GM23338 (cell line): Measurements from ENCODE around the gene SPATA13. TPM values are rescaled to one million over a fixed set of nuclear protein-coding genes. Genes with fewer than 3 reads are reported as not detected.
A peak's percentile ranks its signal among the peaks of the same experiment; 100 is the strongest.

Experiments
- ATAC-seq: fragments of 200-7000 bp; cut with Tn5 transposase; 3 replicates; pipeline ENCODE4 v1.9.1; 2020
- DNase-seq: peaks from one replicate; pipeline ENCODE4 v3.0.0-alpha.2; 2015; ENCODE audit warnings: low spot score
- H2AFZ ChIP-seq: fragments of 200-600 bp; sonication (generic); 2 replicates; pipeline ENCODE4 v1.8.0; 2016; ENCODE audit warnings: antibody characterized with exemption, mild to moderate bottlenecking, moderate library complexity
- H3F3A ChIP-seq: fragments of 200-600 bp; sonication (generic); replicated peaks from 2 replicates; pipeline ENCODE4 v1.8.0; 2017; ENCODE audit warnings: antibody characterized with exemption, mixed run types, low read depth
- H3K27ac ChIP-seq: fragments of 200-600 bp; sonication (generic); 2 replicates; pipeline ENCODE4 v1.6.1; 2016; ENCODE audit warnings: low read depth
- H3K27me3 ChIP-seq: fragments of 200-600 bp; sonication (generic); 2 replicates; pipeline ENCODE4 v1.8.0; 2016; ENCODE audit warnings: mild to moderate bottlenecking, mixed run types, moderate library complexity; ENCODE audit not compliant: insufficient read depth
- H3K36me3 ChIP-seq: fragments of 200-600 bp; sonication (generic); 2 replicates; pipeline ENCODE4 v1.8.0; 2016; ENCODE audit warnings: mild to moderate bottlenecking; ENCODE audit not compliant: insufficient read depth
- H3K4me1 ChIP-seq: fragments of 200-600 bp; sonication (generic); 2 replicates; pipeline ENCODE4 v1.8.0; 2016; ENCODE audit warnings: mild to moderate bottlenecking, moderate library complexity; ENCODE audit not compliant: insufficient read depth
- H3K4me2 ChIP-seq: fragments of 200-600 bp; sonication (generic); 2 replicates; pipeline ENCODE4 v1.7.1; 2017; ENCODE audit warnings: mixed run types
- H3K4me3 ChIP-seq: fragments of 200-600 bp; sonication (generic); 2 replicates; pipeline ENCODE4 v1.6.1; 2016; ENCODE audit warnings: mixed run types
- H3K79me2 ChIP-seq: fragments of 200-600 bp; sonication (generic); replicated peaks from 2 replicates; pipeline ENCODE4 v1.8.0; 2017; ENCODE audit warnings: mild to moderate bottlenecking; ENCODE audit not compliant: insufficient read depth
- H3K9me2 ChIP-seq: fragments of 200-600 bp; sonication (generic); 2 replicates; pipeline ENCODE4 v1.8.0; 2017; ENCODE audit not compliant: insufficient read depth
- H4K20me1 ChIP-seq: fragments of 200-600 bp; sonication (generic); replicated peaks from 2 replicates; pipeline ENCODE4 v1.8.0; 2017; ENCODE audit warnings: mild to moderate bottlenecking; ENCODE audit not compliant: insufficient read depth
- H3K27ac Mint-ChIP-seq: 2 replicates; pipeline ENCODE4 v1.8.0; 2020; ENCODE audit warnings: inconsistent platforms, mild to moderate bottlenecking, moderate library complexity, mixed read lengths
- H3K27me3 Mint-ChIP-seq: 3 replicates; pipeline ENCODE4 v1.8.0; 2022; ENCODE audit warnings: low read depth, mild to moderate bottlenecking, moderate library complexity, mixed read lengths, inconsistent platforms; ENCODE audit not compliant: insufficient read depth, poor library complexity
- H3K36me3 Mint-ChIP-seq: 3 replicates; pipeline ENCODE4 v1.8.0; 2021; ENCODE audit warnings: low read depth, mild to moderate bottlenecking, inconsistent platforms, moderate library complexity, mixed read lengths
- H3K4me1 Mint-ChIP-seq: 3 replicates; pipeline ENCODE4 v1.8.0; 2020; ENCODE audit warnings: mild to moderate bottlenecking, inconsistent platforms, mixed read lengths
- H3K4me3 Mint-ChIP-seq: 3 replicates; pipeline ENCODE4 v1.8.0; 2021; ENCODE audit warnings: moderate library complexity, mild to moderate bottlenecking, inconsistent platforms, mixed read lengths
- H3K9me3 Mint-ChIP-seq: 3 replicates; pipeline ENCODE4 v1.8.0; 2020; ENCODE audit warnings: moderate library complexity, mild to moderate bottlenecking, inconsistent platforms, mixed read lengths
- CREB1 ChIP-seq: fragments of 250-450 bp; sonication (Bioruptor Pico); IDR thresholded peaks from 2 replicates; pipeline ENCODE4 v1.5.0; 2020; ENCODE audit warnings: low read depth, mild to moderate bottlenecking, moderate library complexity
- ETS1 ChIP-seq: IDR thresholded peaks from 2 replicates; pipeline ENCODE4 v1.6.1; 2016; ENCODE audit warnings: antibody characterized with exemption
- EZH2 ChIP-seq: fragments of 200-600 bp; sonication (generic); IDR thresholded peaks from one replicate; pipeline ENCODE4 v1.8.0; 2017; ENCODE audit warnings: antibody characterized with exemption, mild to moderate bottlenecking, low read depth; ENCODE audit not compliant: unreplicated experiment
- EZH2phosphoT487 ChIP-seq: fragments of 200-600 bp; sonication (generic); IDR thresholded peaks from one replicate; pipeline ENCODE4 v1.8.1; 2018; ENCODE audit warnings: antibody characterized with exemption; ENCODE audit not compliant: unreplicated experiment
- JUNB ChIP-seq: IDR thresholded peaks from one replicate; pipeline ENCODE4 v1.6.1; 2016; ENCODE audit warnings: antibody characterized with exemption; ENCODE audit not compliant: unreplicated experiment
- NANOG ChIP-seq: IDR thresholded peaks from 2 replicates; pipeline ENCODE4 v1.6.1; 2016; ENCODE audit warnings: antibody characterized with exemption, borderline replicate concordance
- POLR2AphosphoS5 ChIP-seq: IDR thresholded peaks from 2 replicates; pipeline ENCODE4 v1.6.1; 2016; ENCODE audit warnings: antibody characterized with exemption, low read depth
- STAT1 ChIP-seq: IDR thresholded peaks from one replicate; pipeline ENCODE4 v1.6.1; 2016; ENCODE audit warnings: antibody characterized with exemption; ENCODE audit not compliant: unreplicated experiment
- ZNF114 ChIP-seq: fragments of 250-450 bp; sonication (Bioruptor Pico); IDR thresholded peaks from 2 replicates; pipeline ENCODE4 v1.5.0; 2020; ENCODE audit warnings: mild to moderate bottlenecking, moderate library complexity
- ZNF331 ChIP-seq: fragments of 250-450 bp; sonication (Bioruptor Pico); IDR thresholded peaks from 2 replicates; pipeline ENCODE4 v1.5.0; 2020; ENCODE audit warnings: low read depth, mild to moderate bottlenecking, moderate library complexity
- polyA plus RNA-seq: library from polyadenylated mRNA; unstranded; fragments of >200 nt; fragmentation: Nextera tagmentation; extraction: Ambion mirVana; gene quantifications from 2 replicates; pipeline ENCODE4 v1.2.1, GENCODE V29; 2016
- total RNA-seq: library from RNA; depleted of rRNA; stranded (reverse); fragments of >200 nt; shearing (Covaris generic); gene quantifications from 2 replicates; pipeline ENCODE4 v1.2.3, GENCODE V29; 2014
- TF ChIP-seq, protein P1 (sequence below), 2 experiments: fragments of 200-600 bp in 1 of 2; sonication (generic) in 1 of 2; conservative IDR thresholded peaks; 2 replicates each; pipeline versions ENCODE4 v1.5.1 to v1.6.1; 2016 to 2017; ENCODE audit warnings: antibody characterized with exemption in 2 of 2, low read depth in 2 of 2, mild to moderate bottlenecking in 2 of 2, moderate library complexity in 1 of 2
- TF ChIP-seq, protein P2 (sequence below): IDR thresholded peaks from one replicate; pipeline ENCODE4 v1.6.1; 2018; ENCODE audit warnings: antibody characterized with exemption; ENCODE audit not compliant: unreplicated experiment
- TF ChIP-seq, protein P3 (sequence below): fragments of 250-450 bp; sonication (Bioruptor Pico); IDR thresholded peaks from 2 replicates; pipeline ENCODE4 v1.5.0; 2020; ENCODE audit warnings: mild to moderate bottlenecking, moderate library complexity

SPATA13 gene
- total and polyA plus RNA-seq, 2 experiments from 2014 or later: 11.9 to 45.7 TPM

- no peaks in the 10 kb centered on the region for H3K9me3 Mint-ChIP-seq
- no peak overlapping the region for H3K4me3 Mint-ChIP-seq
- DNase-seq: no peak
- H3K27me3 ChIP-seq: no peaks in the 10 kb centered on the region
- TF ChIP-seq NANOG: no peak
- no peak for TF ChIP-seq JUNB
- TF ChIP-seq, protein P1, sequence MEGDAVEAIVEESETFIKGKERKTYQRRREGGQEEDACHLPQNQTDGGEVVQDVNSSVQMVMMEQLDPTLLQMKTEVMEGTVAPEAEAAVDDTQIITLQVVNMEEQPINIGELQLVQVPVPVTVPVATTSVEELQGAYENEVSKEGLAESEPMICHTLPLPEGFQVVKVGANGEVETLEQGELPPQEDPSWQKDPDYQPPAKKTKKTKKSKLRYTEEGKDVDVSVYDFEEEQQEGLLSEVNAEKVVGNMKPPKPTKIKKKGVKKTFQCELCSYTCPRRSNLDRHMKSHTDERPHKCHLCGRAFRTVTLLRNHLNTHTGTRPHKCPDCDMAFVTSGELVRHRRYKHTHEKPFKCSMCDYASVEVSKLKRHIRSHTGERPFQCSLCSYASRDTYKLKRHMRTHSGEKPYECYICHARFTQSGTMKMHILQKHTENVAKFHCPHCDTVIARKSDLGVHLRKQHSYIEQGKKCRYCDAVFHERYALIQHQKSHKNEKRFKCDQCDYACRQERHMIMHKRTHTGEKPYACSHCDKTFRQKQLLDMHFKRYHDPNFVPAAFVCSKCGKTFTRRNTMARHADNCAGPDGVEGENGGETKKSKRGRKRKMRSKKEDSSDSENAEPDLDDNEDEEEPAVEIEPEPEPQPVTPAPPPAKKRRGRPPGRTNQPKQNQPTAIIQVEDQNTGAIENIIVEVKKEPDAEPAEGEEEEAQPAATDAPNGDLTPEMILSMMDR (conservative IDR thresholded peaks at IDR 0.05; ENCODE audit: low read depth in 2 of 2): no peak
- TF ChIP-seq POLR2AphosphoS5: no peak
- no peak for TF ChIP-seq ETS1
- no peak for TF ChIP-seq ZNF114 (CRISPR knock-in tag)
- TF ChIP-seq EZH2phosphoT487: no peak
- no peak for TF ChIP-seq ZNF331
- TF ChIP-seq EZH2: no peak
- TF ChIP-seq, protein P2, sequence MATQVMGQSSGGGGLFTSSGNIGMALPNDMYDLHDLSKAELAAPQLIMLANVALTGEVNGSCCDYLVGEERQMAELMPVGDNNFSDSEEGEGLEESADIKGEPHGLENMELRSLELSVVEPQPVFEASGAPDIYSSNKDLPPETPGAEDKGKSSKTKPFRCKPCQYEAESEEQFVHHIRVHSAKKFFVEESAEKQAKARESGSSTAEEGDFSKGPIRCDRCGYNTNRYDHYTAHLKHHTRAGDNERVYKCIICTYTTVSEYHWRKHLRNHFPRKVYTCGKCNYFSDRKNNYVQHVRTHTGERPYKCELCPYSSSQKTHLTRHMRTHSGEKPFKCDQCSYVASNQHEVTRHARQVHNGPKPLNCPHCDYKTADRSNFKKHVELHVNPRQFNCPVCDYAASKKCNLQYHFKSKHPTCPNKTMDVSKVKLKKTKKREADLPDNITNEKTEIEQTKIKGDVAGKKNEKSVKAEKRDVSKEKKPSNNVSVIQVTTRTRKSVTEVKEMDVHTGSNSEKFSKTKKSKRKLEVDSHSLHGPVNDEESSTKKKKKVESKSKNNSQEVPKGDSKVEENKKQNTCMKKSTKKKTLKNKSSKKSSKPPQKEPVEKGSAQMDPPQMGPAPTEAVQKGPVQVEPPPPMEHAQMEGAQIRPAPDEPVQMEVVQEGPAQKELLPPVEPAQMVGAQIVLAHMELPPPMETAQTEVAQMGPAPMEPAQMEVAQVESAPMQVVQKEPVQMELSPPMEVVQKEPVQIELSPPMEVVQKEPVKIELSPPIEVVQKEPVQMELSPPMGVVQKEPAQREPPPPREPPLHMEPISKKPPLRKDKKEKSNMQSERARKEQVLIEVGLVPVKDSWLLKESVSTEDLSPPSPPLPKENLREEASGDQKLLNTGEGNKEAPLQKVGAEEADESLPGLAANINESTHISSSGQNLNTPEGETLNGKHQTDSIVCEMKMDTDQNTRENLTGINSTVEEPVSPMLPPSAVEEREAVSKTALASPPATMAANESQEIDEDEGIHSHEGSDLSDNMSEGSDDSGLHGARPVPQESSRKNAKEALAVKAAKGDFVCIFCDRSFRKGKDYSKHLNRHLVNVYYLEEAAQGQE: no peak
- TF ChIP-seq STAT1: no peak
- TF ChIP-seq CREB1: no peak
- TF ChIP-seq, protein P3, sequence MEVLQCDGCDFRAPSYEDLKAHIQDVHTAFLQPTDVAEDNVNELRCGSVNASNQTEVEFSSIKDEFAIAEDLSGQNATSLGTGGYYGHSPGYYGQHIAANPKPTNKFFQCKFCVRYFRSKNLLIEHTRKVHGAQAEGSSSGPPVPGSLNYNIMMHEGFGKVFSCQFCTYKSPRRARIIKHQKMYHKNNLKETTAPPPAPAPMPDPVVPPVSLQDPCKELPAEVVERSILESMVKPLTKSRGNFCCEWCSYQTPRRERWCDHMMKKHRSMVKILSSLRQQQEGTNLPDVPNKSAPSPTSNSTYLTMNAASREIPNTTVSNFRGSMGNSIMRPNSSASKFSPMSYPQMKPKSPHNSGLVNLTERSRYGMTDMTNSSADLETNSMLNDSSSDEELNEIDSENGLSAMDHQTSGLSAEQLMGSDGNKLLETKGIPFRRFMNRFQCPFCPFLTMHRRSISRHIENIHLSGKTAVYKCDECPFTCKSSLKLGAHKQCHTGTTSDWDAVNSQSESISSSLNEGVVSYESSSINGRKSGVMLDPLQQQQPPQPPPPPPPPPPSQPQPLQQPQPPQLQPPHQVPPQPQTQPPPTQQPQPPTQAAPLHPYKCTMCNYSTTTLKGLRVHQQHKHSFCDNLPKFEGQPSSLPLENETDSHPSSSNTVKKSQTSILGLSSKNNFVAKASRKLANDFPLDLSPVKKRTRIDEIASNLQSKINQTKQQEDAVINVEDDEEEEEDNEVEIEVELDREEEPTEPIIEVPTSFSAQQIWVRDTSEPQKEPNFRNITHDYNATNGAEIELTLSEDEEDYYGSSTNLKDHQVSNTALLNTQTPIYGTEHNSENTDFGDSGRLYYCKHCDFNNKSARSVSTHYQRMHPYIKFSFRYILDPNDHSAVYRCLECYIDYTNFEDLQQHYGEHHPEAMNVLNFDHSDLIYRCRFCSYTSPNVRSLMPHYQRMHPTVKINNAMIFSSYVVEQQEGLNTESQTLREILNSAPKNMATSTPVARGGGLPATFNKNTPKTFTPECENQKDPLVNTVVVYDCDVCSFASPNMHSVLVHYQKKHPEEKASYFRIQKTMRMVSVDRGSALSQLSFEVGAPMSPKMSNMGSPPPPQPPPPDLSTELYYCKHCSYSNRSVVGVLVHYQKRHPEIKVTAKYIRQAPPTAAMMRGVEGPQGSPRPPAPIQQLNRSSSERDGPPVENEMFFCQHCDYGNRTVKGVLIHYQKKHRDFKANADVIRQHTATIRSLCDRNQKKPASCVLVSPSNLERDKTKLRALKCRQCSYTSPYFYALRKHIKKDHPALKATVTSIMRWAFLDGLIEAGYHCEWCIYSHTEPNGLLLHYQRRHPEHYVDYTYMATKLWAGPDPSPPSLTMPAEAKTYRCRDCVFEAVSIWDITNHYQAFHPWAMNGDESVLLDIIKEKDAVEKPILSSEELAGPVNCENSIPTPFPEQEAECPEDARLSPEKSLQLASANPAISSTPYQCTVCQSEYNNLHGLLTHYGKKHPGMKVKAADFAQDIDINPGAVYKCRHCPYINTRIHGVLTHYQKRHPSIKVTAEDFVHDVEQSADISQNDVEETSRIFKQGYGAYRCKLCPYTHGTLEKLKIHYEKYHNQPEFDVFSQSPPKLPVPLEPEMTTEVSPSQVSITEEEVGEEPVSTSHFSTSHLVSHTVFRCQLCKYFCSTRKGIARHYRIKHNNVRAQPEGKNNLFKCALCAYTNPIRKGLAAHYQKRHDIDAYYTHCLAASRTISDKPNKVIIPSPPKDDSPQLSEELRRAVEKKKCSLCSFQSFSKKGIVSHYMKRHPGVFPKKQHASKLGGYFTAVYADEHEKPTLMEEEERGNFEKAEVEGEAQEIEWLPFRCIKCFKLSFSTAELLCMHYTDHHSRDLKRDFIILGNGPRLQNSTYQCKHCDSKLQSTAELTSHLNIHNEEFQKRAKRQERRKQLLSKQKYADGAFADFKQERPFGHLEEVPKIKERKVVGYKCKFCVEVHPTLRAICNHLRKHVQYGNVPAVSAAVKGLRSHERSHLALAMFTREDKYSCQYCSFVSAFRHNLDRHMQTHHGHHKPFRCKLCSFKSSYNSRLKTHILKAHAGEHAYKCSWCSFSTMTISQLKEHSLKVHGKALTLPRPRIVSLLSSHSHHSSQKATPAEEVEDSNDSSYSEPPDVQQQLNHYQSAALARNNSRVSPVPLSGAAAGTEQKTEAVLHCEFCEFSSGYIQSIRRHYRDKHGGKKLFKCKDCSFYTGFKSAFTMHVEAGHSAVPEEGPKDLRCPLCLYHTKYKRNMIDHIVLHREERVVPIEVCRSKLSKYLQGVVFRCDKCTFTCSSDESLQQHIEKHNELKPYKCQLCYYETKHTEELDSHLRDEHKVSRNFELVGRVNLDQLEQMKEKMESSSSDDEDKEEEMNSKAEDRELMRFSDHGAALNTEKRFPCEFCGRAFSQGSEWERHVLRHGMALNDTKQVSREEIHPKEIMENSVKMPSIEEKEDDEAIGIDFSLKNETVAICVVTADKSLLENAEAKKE (CRISPR knock-in tag): no peak
- H3K4me2 ChIP-seq: no peak overlapping the region
- peaks cover 44% of the 10 kb centered on the region for H3K79me2 ChIP-seq
- H3K27ac ChIP-seq: no peak overlapping the region
- peaks cover 23% of the 10 kb centered on the region for H3K4me1 Mint-ChIP-seq
- H3K27me3 Mint-ChIP-seq: peaks cover 3% of the 10 kb centered on the region
- peaks cover 2% of the 10 kb centered on the region for H4K20me1 ChIP-seq
- no peaks in the 10 kb centered on the region for H3K9me2 ChIP-seq
- no peaks in the 10 kb centered on the region for H3K36me3 ChIP-seq
- H2AFZ ChIP-seq: no peak overlapping the region
- ATAC-seq: peak; percentile 50; the same call in 2 of the 3 replicates
- no peaks in the 10 kb centered on the region for H3F3A ChIP-seq
- H3K27ac Mint-ChIP-seq: peak overlapping the region; percentile 88
- H3K4me1 ChIP-seq: peaks cover 16% of the 10 kb centered on the region
- no peaks in the 10 kb centered on the region; the same call in 2 of the 3 replicates for H3K36me3 Mint-ChIP-seq
- no peak overlapping the region for H3K4me3 ChIP-seq
These were observed 80.8 kb downstream of the SPATA13 start for GRCh38 chr13:24241336-24241735.
